ENCODE data around the gene H2AZ2. TPM values are rescaled to one million over a fixed set of nuclear protein-coding genes. Genes with fewer than 3 reads are reported as not detected.
"Not testable (repeated sequence)": the region's sequence is repeated elsewhere in the genome, so short reads cannot be mapped to it uniquely, and the experiment has no call there.

H2AZ2 gene
- 502 and 524 TPM in 2 replicates for total RNA-seq (2014; rRNA removed; shearing (Covaris generic))

DNA sequence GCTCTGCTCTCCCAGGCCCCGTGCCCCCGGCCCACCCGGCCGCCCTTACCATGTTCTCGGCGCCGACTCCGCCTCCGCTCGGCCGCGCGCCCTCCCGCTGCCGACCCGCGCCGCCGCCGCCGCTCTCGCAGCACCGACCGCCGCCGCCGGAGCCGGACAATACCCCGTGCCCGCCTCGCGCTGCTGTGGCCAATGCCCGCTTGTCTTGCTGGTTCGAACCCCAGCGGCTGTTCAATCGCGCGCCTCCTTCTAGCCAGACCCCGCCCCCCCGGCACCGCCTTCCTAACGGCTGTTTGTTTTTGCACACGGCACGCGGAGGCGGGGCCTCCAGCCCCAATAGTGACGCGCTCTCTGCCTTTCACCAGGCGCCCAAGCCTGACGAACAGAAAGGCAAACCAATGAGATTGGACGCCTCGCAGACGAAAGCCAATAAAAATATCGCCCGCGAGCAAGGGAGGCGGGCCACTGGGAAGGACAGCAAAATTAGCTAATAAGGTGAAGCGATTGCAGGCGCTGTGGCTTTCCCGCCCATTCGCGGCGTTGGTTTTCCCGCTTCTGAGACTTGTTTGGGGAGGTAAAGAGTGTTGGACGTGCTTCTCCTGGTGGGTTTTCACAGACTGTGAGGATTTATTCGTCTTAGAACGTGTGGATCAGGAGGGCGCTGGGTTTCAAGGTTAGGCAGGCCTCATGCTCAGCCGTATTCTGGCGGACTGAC lies at the start of gene H2AZ2:
Gene H2AZ2 (minus strand): TSS at position 168 of the 715 bp plus-strand sequence. CDS start 116 bp downstream, at position 52.
- DNase-seq (ENCODE audit: low read depth) = peak; percentile 100

DNA sequence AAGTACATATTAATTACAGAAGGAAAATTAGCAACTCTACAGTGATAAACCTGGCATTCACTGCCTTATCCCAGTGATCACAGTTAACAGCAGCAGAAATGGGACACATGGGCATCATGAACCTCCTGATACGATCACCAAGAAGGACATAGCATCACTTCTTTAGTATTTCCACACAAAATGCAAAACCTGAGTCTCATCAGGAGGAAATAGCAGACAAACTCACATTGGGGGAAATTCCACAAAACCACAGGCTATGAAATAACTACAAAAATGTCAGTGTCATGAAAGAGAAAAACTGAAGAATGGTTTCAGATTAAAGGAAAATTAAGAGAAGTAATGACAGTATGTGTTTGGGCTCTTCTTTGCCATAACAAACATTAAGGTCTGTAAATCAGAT lies 49.4 kb upstream of the H2AZ2 start:
- DNase-seq (ENCODE audit: low read depth) = no peak

- no peak for DNase-seq (ENCODE audit: low read depth)
These were observed 47.1 kb upstream of the H2AZ2 start for GRCh38 chr7:44894888-44895580.

GRCh38 chr7:44893710-44894234 lies 45.9 kb upstream of the H2AZ2 start:
- DNase-seq (ENCODE audit: low read depth) = no peak

DNA sequence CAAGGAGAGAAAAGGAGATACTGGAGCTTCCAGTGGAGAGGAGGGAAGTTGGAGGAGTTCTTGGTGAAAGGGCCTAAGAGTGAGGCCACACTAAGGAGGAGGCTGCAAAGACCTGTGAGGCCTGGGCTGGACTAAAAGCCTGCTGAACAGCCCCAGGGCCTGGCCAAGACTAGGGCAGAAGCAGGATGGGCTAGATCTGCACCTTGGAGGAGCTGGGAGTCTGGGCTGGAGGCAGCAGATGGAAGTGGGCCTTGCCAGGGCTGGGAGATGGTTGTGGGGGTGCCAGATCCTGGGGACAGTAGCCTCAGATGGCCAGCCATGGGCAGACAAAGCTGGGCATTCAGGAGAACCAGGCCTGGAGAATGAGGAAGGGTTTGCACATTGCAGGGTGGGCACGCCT lies 43.9 kb upstream of the H2AZ2 start:
- no peak for DNase-seq (ENCODE audit: low read depth)

DNA sequence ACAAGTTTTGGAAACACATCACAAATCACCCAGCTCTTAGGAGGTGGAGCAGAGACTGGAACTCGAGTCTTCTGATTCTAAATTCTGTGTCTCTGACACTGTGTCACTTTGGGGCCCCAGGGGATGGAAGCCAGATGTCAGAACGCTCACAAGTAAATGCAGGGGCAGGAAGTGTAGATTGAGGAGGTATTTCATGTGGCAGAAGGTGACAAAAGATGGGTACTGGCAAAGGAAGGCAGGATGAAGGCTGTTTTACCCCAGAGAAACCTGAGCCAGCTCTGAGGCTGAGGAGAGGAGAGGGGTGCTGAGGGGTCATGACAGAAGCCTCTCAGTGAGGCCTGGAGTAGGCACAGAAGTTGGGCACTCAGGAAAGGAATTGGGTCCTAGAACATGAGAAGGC lies 43.5 kb upstream of the H2AZ2 start:
- DNase-seq (ENCODE audit: low read depth) = no peak

DNA sequence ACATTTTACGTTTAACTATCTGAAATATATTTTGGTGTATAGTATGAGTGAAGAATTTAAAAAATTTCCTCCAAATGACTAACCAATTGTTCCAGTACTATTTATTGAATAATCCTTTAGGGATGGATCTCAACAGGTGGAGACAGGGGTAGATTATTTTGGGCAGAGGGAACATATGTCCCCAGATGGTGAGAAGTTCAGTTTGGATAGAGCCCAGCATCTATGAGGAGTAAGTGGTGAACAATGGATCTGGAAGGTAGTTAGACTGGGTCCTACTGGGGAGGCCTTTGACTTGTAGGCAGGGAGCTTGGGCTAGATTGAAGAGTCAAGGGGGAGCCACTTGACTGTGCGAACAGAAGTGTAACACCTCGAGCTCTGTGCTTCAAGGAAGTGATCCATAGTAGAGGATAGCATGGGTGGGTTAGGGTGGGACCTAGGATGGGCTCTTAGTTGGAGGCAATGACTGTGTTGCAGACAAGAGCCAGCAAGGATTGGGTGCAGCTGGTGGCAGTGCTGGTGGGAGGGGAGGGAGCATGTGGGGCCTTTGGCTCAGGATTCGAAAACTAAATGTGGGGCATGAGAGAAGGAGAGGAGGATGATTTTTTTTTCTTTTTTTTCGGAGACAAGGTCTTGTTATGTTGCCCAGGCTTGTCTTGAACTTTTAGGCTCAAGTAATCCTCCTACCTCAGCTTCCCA lies 41.3 kb upstream of the H2AZ2 start:
- DNase-seq (ENCODE audit: low read depth) = no peak

GRCh38 chr7:44887293-44887692 lies 39.4 kb upstream of the H2AZ2 start:
- DNase-seq (ENCODE audit: low read depth) = no peak

DNA sequence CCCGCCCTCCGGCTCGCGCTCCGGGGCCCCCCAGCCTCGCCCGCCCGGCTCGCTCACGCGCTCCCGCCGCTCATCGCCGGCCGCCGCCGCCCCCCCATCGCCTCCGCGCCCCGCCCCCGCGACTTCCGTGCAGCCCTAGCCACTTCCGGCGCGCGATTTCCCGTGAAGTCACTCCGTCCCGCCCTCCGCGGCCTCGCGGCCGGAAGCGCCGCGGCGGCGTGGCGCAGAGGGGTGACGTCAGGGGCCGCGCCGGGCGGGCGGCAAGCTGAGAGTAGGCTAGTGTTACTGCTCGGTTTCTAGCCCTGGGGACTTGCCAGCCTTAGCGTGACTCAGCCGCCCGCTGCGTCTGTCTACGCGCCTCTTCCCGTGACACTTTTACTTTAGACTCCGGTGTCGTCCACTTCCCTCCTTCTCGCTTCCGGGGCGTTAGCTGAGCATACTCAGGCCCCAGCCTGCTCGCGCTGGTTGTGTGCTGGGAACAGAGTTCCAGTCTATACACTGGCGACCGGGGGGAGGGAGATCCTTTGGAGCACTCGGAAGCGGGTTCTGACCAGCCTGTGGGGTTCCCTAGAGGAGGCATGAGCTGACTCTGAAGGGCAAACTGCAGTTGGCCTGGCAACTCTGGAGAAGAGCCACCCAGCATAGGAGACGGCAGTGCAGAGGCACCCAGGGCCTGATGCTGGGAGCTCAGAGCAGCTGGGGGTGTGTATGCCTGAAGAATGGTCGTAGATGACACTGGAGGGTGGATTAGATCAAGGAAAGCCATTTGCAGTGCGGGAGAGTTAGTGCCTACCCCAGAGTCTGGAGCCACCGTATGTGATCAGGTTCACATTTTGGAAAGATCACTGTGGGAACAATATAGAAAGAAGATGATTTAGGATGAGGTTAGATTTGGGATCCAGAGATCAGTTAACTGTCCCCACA lies 37.8 kb upstream of the H2AZ2 start, which contains the start of gene PURB:
Gene PURB (minus strand): TSS at position 137 of the 924 bp plus-strand sequence. CDS start 182 bp downstream, outside the sequence.
- DNase-seq (ENCODE audit: low read depth) = peak; percentile 99

DNA sequence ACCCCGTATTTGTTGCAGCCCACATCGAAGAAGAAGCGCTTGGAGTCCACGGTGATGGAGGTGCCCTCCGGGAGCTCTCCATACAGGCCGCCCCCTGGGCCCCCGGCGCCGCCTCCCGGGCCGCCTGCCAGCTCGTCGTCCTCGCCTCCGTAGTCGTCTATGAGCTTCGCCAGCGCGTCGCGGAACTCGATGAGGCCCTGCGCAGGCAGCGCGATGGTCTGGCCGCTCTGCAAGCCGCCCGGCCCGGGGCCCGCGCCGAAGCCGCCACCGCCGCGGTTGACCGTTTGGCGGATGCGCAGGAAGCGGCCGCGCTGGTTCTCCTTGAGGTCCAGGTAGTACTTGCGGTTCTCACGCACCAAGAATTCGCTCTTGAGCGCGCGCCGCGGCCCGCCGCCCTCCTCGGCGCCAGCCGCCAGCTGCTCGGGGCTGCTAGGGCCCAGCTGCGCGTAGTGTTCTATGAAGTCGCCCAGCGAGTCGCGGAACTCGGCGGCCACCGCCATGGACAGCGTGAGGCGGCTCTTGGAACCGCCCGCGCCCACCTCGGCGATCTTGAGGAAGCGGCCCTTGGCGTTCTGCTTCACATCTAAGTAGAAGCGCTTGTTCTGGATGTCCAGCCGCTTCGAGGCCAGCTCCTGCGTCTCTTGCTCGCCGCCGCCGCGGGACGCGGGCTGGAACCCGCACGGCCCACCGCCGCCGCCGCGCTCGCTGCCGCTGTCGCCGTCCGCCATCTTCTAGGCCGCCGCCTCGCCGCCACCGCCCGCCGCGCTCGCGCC lies 36.9 kb upstream of the H2AZ2 start:
- DNase-seq (ENCODE audit: low read depth) = peak; percentile 63

GRCh38 chr7:44883961-44884620 lies 36.2 kb upstream of the H2AZ2 start:
- no peak for DNase-seq (ENCODE audit: low read depth)

DNA sequence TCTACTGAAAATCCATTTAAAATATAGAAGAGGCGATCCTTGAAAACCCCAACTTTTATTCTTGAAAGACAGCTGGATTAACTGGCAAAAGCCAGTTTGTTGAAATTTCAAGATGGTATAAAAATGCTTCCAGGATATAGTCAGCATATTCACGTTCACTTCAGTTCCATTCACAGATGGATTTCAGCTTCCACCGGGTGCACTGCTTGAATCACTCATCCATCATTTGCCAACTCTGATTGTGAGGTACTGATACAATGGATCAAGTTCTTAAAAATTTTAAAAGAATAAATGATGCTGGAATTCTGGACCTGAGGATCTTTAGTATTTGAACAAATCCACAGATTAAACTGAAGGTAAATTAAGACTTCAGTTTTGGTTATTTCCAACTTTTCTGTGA lies 35.0 kb upstream of the H2AZ2 start:
- peak; percentile 48 for DNase-seq (ENCODE audit: low read depth)

GRCh38 chr7:44881610-44882009 lies 33.7 kb upstream of the H2AZ2 start:
- peak; percentile 65 for DNase-seq (ENCODE audit: low read depth)

DNA sequence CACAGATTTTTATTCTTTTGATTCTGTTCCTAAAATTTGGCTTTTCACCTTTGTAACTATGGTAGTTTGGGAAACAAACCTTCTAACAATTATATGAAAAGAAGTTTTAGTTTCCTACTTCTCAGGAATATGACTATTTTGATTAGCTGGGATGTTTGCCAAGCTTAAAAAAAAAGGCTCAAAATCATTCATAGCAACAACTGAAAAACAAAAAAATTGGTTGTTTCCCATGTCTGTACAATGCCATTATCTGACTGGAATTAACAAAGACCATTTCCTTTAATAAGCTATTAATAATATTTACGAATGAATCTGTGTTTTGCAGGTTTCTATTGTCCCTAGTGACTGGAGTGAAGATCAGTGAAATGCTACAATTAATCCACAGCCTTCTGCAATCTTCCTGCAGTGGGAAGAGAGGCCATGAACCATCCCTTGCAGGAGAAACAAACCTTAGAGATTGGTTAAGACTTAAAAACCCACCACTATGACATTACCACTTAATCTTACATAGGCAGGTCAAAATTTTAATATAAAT lies 33.2 kb upstream of the H2AZ2 start:
- DNase-seq (ENCODE audit: low read depth) = peak; percentile 34

DNA sequence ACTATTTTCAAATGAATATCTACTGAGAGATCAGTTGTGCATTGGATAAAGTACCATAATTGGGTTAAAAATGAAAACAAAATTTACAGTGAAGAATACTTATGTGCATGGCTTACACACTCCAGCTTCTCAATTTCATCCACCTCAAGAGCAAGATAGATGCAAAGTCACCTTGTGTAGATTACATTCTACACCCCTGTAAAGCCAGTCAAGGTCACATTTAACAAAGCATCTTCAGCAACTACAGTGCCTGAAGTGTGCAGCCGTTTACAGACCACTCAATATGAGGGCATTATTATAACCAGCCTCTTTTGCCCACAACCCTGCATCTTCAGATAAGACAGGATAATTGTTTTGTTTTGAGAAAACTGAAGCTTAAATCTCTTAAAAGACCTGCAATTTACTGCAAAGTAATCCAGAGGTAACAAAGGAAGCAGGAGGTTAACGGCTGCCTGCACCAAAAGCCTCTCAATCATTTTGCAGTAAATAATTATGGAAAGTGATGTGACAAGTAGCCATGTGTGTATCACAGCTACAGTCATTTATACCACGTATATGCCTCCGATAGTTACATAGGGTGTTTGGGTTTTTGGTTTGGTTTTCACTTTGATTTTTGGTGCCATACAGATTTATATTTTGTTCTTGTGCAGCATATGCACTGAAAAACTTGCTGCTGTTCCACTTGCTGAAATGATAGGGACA lies 32.6 kb upstream of the H2AZ2 start:
- DNase-seq (ENCODE audit: low read depth) = no peak

DNA sequence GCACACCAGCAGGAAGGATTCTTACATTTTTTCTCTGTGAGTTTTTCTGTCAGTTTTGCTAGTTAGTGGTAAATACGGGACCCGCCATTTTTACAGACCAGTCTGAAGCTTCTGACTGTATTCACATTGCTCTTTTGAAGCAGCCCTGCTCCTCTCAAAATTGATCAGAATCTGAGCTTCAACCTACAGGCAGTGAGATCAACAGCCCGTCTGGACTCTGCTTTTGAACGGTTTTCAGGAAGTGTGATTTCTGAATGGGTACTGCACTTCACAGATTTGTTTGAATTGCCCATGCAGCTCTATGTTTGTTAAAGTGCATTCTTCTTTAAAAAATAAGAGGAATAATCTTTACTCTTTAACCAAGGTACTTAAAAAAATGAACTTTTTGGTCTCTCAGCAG lies 28.5 kb upstream of the H2AZ2 start:
- no peak for DNase-seq (ENCODE audit: low read depth)

- no peak for DNase-seq (ENCODE audit: low read depth)
These were observed 27.4 kb upstream of the H2AZ2 start for GRCh38 chr7:44875241-44875640.

GRCh38 chr7:44872787-44873186 lies 24.9 kb upstream of the H2AZ2 start:
- no peak for DNase-seq (ENCODE audit: low read depth)

DNA sequence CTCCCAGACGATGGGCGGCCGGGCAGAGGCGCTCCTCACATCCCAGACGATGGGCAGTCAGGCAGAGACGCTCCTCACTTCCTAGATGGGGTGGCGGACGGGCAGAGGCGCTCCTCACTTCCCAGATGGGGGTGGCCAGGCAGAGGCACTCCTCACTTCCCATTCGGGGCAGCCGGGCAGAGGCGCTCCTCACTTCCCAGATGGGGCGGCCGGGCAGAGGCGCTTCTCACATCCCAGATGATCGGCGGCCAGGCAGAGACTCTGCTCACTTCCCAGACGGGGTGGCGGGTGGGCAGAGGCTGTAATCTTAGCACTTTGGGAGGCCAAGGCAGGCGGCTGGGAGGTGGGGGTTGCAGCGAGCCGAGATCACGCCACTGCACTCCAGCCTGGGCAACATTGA lies 24.0 kb upstream of the H2AZ2 start:
- not testable (repeated sequence) for DNase-seq (ENCODE audit: low read depth)
